MM.1S (cell line): ENCODE results near the gene ANKRD29.

Experiments
- EZH2phosphoT487 ChIP-seq: fragments of 300-600 bp; sonication (generic); IDR thresholded peaks from 2 replicates; pipeline ENCODE4 v1.6.1; 2018; ENCODE audit warnings: antibody characterized with exemption, low read length
- TF ChIP-seq, protein P1 (sequence below): fragments of 300-600 bp; sonication (generic); IDR thresholded peaks from 2 replicates; pipeline ENCODE4 v1.5.1; 2016; ENCODE audit warnings: antibody characterized with exemption, low read length, mixed read lengths

- TF ChIP-seq, protein P1, sequence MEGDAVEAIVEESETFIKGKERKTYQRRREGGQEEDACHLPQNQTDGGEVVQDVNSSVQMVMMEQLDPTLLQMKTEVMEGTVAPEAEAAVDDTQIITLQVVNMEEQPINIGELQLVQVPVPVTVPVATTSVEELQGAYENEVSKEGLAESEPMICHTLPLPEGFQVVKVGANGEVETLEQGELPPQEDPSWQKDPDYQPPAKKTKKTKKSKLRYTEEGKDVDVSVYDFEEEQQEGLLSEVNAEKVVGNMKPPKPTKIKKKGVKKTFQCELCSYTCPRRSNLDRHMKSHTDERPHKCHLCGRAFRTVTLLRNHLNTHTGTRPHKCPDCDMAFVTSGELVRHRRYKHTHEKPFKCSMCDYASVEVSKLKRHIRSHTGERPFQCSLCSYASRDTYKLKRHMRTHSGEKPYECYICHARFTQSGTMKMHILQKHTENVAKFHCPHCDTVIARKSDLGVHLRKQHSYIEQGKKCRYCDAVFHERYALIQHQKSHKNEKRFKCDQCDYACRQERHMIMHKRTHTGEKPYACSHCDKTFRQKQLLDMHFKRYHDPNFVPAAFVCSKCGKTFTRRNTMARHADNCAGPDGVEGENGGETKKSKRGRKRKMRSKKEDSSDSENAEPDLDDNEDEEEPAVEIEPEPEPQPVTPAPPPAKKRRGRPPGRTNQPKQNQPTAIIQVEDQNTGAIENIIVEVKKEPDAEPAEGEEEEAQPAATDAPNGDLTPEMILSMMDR, result no peak
- no peak for TF ChIP-seq EZH2phosphoT487
Measured at GRCh38 chr18:23609390-23610023, 53.2 kb downstream of the ANKRD29 start.
